Kidney epithelial cell (primary cell): ENCODE data around the gene LCE3C. TPM values are rescaled to one million over a fixed set of nuclear protein-coding genes. Genes with fewer than 3 reads are reported as not detected.

Source experiments
- DNase-seq: peaks from one replicate; pipeline ENCODE4 v3.0.0-alpha.2; 2010; ENCODE audit warnings: low read depth
- H3K27me3 ChIP-seq: 2 replicates; pipeline ENCODE4 v1.6.0; 2011; ENCODE audit warnings: low read length; ENCODE audit not compliant: control insufficient read depth, insufficient read depth
- H3K36me3 ChIP-seq: 2 replicates; pipeline ENCODE4 v1.5.1; 2011; ENCODE audit warnings: low read length; ENCODE audit not compliant: control insufficient read depth, insufficient read depth
- H3K4me3 ChIP-seq: 2 replicates; pipeline ENCODE4 v1.5.1; 2011; ENCODE audit warnings: low read depth, mild to moderate bottlenecking, control low read depth, low read length
- CTCF ChIP-seq: IDR thresholded peaks from 2 replicates; pipeline ENCODE4 v1.5.1; 2011; ENCODE audit warnings: mild to moderate bottlenecking, moderate library complexity, low read length, control low read depth, inconsistent platforms; ENCODE audit not compliant: insufficient read depth, poor library complexity, severe bottlenecking
- total RNA-seq: library from RNA; depleted of rRNA; stranded (reverse); fragments of >200 nt; gene quantifications from 2 replicates; pipeline ENCODE4 v1.2.3, GENCODE V29; 2015

The LCE3C gene
- total RNA-seq, 1 donor from 2014 or later: not detected

GRCh38 chr1:152645146-152645545 lies 45.1 kb downstream of the LCE3C start:
- H3K27me3 ChIP-seq: no peaks in the 10 kb centered on the region
- no peak overlapping the region for H3K4me3 ChIP-seq
- no peak for TF ChIP-seq CTCF
- DNase-seq: no peak
- H3K36me3 ChIP-seq: no peaks in the 10 kb centered on the region

- no peaks in the 10 kb centered on the region for H3K36me3 ChIP-seq
- DNase-seq: no peak
- H3K4me3 ChIP-seq: no peak overlapping the region
- no peaks in the 10 kb centered on the region for H3K27me3 ChIP-seq
- no peak for TF ChIP-seq CTCF
Measured at GRCh38 chr1:152646656-152647055, 46.6 kb downstream of the LCE3C start.

Other genes with a start within 250 kb of the LCE3C start
- gene FLG2, start 240.2 kb upstream of the LCE3C start, total RNA-seq: not detected in 2 replicates
- gene CRNN, start 186.0 kb upstream of the LCE3C start, total RNA-seq: not detected in 2 replicates
- not detected in 2 replicates for gene LCE5A, start 89.4 kb upstream of the LCE3C start, total RNA-seq
- 0.75 TPM in 1 of 2 replicates, not detected in the other for gene CRCT1, start 85.8 kb upstream of the LCE3C start, total RNA-seq
- gene LCE3E, start 33.5 kb upstream of the LCE3C start, total RNA-seq: not detected in 2 replicates
- gene LCE3D, start 19.7 kb upstream of the LCE3C start, total RNA-seq: not detected in 2 replicates
- not detected in 2 replicates for gene LCE3B, start 13.6 kb downstream of the LCE3C start, total RNA-seq
- gene LCE3A, start 22.9 kb downstream of the LCE3C start, total RNA-seq: not detected in 2 replicates
- not detected in 2 replicates for gene LCE2D, start 63.1 kb downstream of the LCE3C start, total RNA-seq
- not detected in 2 replicates for gene LCE2C, start 75.0 kb downstream of the LCE3C start, total RNA-seq
- not detected in 2 replicates for gene LCE2B, start 85.9 kb downstream of the LCE3C start, total RNA-seq
- not detected in 2 replicates for gene LCE2A, start 98.1 kb downstream of the LCE3C start, total RNA-seq
- not detected in 2 replicates for gene LCE4A, start 107.9 kb downstream of the LCE3C start, total RNA-seq
- not detected in 2 replicates for gene KPRP, start 157.8 kb downstream of the LCE3C start, total RNA-seq
- gene LCE1F, start 174.9 kb downstream of the LCE3C start, total RNA-seq: not detected in 2 replicates
- not detected in 2 replicates for gene LCE1E, start 186.0 kb downstream of the LCE3C start, total RNA-seq
- not detected in 2 replicates for gene LCE1D, start 196.5 kb downstream of the LCE3C start, total RNA-seq
- not detected in 2 replicates for gene LCE1C, start 206.4 kb downstream of the LCE3C start, total RNA-seq
- not detected in 2 replicates for gene LCE1B, start 211.7 kb downstream of the LCE3C start, total RNA-seq
- not detected in 2 replicates for gene LCE1A, start 227.2 kb downstream of the LCE3C start, total RNA-seq
- not detected in 2 replicates for gene LCE6A, start 242.6 kb downstream of the LCE3C start, total RNA-seq